ENCODE measurements around the gene RPL36.

Gene RPL36

GRCh38 chr19:5690955-5691821 is 1.1 kb downstream of the RPL36 start:
- TF ChIP-seq, protein P1, sequence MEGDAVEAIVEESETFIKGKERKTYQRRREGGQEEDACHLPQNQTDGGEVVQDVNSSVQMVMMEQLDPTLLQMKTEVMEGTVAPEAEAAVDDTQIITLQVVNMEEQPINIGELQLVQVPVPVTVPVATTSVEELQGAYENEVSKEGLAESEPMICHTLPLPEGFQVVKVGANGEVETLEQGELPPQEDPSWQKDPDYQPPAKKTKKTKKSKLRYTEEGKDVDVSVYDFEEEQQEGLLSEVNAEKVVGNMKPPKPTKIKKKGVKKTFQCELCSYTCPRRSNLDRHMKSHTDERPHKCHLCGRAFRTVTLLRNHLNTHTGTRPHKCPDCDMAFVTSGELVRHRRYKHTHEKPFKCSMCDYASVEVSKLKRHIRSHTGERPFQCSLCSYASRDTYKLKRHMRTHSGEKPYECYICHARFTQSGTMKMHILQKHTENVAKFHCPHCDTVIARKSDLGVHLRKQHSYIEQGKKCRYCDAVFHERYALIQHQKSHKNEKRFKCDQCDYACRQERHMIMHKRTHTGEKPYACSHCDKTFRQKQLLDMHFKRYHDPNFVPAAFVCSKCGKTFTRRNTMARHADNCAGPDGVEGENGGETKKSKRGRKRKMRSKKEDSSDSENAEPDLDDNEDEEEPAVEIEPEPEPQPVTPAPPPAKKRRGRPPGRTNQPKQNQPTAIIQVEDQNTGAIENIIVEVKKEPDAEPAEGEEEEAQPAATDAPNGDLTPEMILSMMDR (IDR thresholded peaks at IDR 0.05; ENCODE audit: low read depth, low read length), result no peak

GRCh38 chr19:5691822-5692722 is 2.0 kb downstream of the RPL36 start:
- H3K4me3 ChIP-seq (ENCODE audit: low read depth, low read length), result peak overlapping the region; percentile 91
- TF ChIP-seq, protein P1 (IDR thresholded peaks at IDR 0.05; ENCODE audit: low read depth, low read length), result no peak

More at GRCh38 chr19:5690955-5691821, 1.1 kb downstream of the RPL36 start:
- peak overlapping the region; percentile 91 for H3K4me3 ChIP-seq (ENCODE audit: low read depth, low read length)

DNA sequence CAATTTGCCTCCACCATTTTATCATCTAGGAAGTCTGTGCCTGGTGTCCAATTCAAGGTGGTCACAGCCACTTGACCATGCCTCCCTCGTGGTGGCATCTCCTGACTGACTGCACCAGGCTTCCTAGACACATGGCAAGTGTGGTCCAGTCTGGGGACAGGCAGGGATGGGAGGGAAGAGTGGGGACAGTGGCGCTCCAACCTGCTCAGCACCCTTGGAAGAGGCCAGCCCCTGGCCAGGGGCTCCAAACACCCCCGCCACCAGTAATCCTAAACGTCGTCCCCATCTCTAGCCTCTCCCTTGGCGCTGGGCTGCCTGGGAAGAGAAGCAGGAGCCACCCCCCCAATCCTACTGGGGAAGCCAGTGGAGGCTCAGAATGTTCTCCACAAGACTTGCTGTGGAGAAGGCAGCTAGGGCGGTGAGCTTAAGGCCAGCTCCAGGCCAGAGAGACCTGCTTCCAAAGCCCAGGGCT is 2.7 kb downstream of the RPL36 start:
- TF ChIP-seq, protein P1 (IDR thresholded peaks at IDR 0.05; ENCODE audit: low read depth, low read length), result no peak
- H3K4me3 ChIP-seq (ENCODE audit: low read depth, low read length), result no peak overlapping the region

DNA sequence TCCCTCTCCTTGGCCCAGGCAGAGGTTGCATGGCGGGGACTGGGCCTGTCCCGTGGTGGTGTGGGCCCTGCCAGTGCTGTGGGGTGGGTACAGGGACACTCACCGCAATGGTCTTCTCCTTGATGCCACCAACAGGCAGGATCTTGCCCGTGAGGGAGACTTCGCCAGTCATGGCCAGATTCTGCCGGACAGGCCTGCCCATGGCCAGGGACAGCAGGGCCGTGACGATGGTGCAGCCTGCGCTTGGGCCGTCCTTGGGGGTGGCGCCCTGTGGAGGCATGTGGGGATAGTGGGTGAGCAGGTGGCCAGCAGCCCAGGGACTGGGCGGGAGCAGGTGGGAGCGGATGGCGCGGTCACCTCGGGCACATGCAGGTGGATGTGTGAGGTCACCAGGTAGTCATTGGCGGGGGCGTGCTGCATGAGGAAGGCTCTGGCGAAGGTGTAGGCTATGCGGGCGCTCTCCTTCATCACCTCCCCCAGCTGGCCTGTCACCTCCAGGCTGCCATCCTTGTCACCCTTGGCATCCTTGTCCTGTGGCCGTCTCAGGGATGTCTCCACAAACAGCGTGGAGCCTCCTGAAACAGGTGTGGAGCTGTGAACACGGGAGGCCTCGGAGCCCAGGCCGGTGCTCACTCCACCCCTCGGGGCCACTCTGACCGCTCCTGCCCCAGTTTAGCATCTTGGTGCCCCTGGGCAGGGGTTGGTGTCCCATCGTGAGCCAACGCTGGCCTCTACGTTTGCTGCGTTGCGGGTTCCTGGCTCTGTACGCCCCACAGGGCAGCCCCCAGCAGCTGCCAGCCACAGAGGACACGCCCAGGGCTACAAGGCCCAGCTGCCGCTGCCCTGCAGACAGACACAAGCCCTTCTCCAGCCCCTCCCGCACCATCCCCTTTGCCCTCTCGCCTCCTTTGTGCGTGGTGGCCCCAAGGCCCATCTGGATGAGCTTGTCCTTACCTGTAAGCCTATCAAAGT is 3.4 kb downstream of the RPL36 start:
- TF ChIP-seq, protein P1 (IDR thresholded peaks at IDR 0.05; ENCODE audit: low read depth, low read length), result no peak
- no peak overlapping the region for H3K4me3 ChIP-seq (ENCODE audit: low read depth, low read length)

DNA sequence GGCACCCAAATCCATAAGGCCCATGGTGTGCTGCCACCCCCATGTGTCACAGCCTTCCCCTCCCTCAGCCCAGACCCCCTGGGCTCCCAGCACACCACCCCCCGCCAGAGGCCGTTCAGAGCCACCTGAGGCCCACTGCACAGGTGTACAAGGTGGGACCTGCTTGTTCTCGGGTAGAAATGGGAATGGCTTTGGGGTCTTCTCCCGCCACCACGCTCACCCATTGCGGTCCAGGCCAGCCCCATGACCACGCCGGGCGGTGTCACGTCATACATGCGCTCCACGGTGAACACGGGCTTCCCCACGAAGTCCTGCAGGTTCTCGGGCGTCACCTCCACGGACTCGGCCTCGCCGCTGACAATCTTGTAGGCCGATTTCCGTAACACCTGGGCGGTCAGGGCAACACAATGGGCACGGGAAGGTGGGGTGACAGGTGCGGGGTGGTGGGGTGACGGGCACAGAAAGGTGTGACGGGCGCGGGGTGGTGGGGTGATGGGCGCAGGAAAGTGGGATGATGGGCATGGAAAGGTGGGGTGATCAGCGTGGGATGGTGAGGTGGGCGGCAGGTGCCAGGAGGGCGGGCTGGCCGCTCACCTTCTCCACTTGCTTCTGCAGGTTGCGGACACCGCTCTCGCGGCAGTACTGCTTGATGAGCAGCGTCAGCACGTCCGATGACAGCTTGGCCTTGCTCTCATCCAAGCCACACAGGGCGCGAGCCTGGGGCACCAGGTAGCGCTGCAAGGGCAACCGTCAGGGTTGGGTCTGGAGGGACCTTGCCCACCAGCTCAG is 4.3 kb downstream of the RPL36 start:
- TF ChIP-seq, protein P1 (IDR thresholded peaks at IDR 0.05; ENCODE audit: low read depth, low read length), result no peak
- no peak overlapping the region for H3K4me3 ChIP-seq (ENCODE audit: low read depth, low read length)
